GM12891 (cell line): ENCODE measurements around the gene MRPL16.

Experiments
- POLR2A ChIP-seq: IDR thresholded peaks from 2 replicates; pipeline ENCODE4 v1.6.1; 2011; ENCODE audit warnings: low read depth, low read length, control low read depth
- POLR2AphosphoS5 ChIP-seq: IDR thresholded peaks from 2 replicates; pipeline ENCODE4 v1.6.1; 2011; ENCODE audit warnings: low read depth, low read length, control low read depth
- POU2F2 ChIP-seq: IDR thresholded peaks from 2 replicates; pipeline ENCODE4 v1.6.1; 2011; ENCODE audit warnings: low read depth, mild to moderate bottlenecking, control low read depth, low read length, moderate library complexity
- TAF1 ChIP-seq: IDR thresholded peaks from 2 replicates; pipeline ENCODE4 v1.6.1; 2011; ENCODE audit warnings: low read depth, low read length, control low read depth

- TF ChIP-seq TAF1 (no peak), POLR2AphosphoS5 (no peak), POLR2A (no peak), POU2F2 (no peak)
These were observed 30.9 kb upstream of the MRPL16 start for GRCh38 chr11:59841514-59841913.
